ENCODE measurements around the gene TERT. TPM values are rescaled to one million over a fixed set of nuclear protein-coding genes. Genes with fewer than 3 reads are reported as not detected.
"Not testable (repeated sequence)": the region's sequence is repeated elsewhere in the genome, so short reads cannot be mapped to it uniquely, and the experiment has no call there.

The TERT gene
- total RNA-seq (under 1 TPM; 0.09 to 0.13 TPM), polyA plus RNA-seq (ENCODE audit: insufficient read length in 6 of 6) (under 1 TPM; 0.10 to 0.35 (median 0.19) TPM)
- long read RNA-seq, donor 1 = 0 reads
- long read RNA-seq, donor 2 = 0 reads
- long read RNA-seq, donor 3 = 0 reads
- long read RNA-seq, donor 4 = 0 reads
- long read RNA-seq, donor 5 = 0 reads
- long read RNA-seq, donor 6 = 0 reads
- long read RNA-seq, donor 7 = 0 reads
- long read RNA-seq, donor 8 = 0 reads
- long read RNA-seq, donor 9 = 0 reads
- long read RNA-seq, donor 10 = 0 reads
- long read RNA-seq, donor 11 = 0 reads
- long read RNA-seq, donor 12 = 0 reads

- peaks cover 0 to 13% of the 10 kb centered on the region in 2 donors for H3K4me1 ChIP-seq
- DNase-seq = peak in 3 of 4 donors; percentile 18 to 76 (median 36)
- peak; percentile 67 for ATAC-seq
- no peak within 1 kb of the TSS for H3K27ac ChIP-seq
- no peak within 1 kb of the TSS for H3K4me3 ChIP-seq
- H3K36me3 ChIP-seq = no peaks in the 10 kb centered on the region
- no peaks in the 10 kb centered on the region for H3K9me3 ChIP-seq
- intact Hi-C loops (cut with DNase I) = no loop called here
- no peak for TF ChIP-seq CTCF (IDR thresholded peaks at IDR 0.05)
- H3K27me3 ChIP-seq = peaks cover 28 to 59% of the 10 kb centered on the region in 2 donors
These were observed at the start of gene TERT for GRCh38 chr5:1294835-1295649. Gene TERT, minus strand, starts transcription at chr5:1295068. Its CDS starts 79 bp downstream, at chr5:1294989.

DNA sequence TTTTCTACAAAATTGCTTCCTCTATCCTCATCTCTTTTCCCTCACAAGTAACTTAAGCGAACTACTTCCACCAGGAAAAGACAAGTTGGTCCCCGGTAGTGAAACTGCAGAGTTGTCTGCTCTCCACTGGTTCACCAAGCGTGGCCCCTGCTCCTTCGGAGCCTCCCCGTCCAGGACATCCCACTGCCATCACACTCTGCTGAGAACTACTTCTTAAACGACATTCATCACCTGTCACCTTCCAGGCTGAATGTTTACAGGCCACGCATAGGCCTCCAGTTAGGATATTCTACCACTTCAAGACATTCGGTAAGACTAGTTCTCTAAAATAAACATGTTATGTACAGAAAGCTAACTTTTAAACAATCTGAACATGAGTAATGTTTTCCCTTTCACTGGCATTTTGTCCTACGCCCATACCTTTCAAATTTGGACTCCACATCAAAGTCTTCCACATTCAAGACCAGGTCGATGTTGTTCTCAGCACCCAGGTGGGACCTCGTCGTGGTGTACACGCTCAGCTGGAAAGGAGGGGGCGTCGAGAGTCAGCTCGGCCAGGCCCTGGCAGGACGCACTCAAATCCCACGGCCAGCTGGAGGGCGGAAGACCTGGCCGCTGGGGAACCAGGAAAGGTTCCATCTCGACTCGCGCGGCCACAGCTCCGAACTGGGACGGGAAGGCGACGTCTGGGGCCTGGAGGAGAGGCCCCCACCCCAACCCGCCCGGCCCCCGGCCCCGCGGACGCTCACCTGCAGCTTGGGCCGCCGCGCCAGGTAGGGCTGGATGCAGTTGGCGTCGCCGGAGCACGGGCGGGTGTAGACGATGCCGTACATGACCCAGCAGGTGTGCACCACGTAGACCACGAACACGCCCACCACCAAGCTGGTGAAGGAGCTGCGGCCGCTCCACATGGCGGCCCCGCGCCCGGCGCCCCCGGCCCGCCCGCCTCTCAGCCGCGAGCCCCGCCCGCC, 49.3 kb upstream of the TERT start:
- peak; percentile 4 for ATAC-seq
- no peak for TF ChIP-seq CTCF (IDR thresholded peaks at IDR 0.05)
- Histone ChIP-seq H3K27me3 (no peaks in the 10 kb centered on the region), H3K27ac (peak overlapping the region; percentile 63 to 75), H3K9me3 (no peaks in the 10 kb centered on the region), H3K4me1 (peaks cover 15 to 28% of the 10 kb centered on the region in 2 donors), H3K36me3 (peaks cover 0 to 35% of the 10 kb centered on the region in 2 donors), H3K4me3 (peak overlapping the region; percentile 68 to 95)
- DNase-seq = no peak
- intact Hi-C loops (cut with DNase I) = no loop called here

DNA sequence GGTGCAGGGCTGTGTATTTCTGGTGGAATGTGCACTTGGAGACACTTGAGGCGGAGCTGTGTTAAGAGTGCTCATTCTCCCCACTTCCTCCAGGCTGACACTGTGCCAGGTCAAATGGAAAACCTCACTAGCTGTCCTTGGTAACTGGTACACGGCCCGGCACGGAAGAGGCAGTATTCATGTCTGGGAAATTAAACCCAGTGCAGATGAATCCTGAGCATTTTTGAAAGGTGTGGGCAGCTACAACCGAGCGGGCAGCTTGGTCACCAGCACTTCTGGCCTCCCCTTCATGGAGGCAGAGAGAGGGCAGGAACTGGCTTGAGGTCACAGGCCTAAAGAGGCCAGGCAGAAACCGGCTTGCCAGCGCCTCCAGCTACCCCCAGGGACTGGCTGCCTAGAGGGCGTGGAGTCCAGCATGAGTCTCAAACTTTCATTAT, 48.5 kb upstream of the TERT start:
- peak overlapping the region in 1 of 2 donors; percentile 95 for H3K4me3 ChIP-seq
- H3K4me1 ChIP-seq = peaks cover 15 to 28% of the 10 kb centered on the region in 2 donors
- intact Hi-C loops (cut with DNase I) = no loop called here
- no peaks in the 10 kb centered on the region for H3K27me3 ChIP-seq
- H3K27ac ChIP-seq = peak overlapping the region in 1 of 2 donors; percentile 75
- ATAC-seq (peak; percentile 76), DNase-seq (peak in 3 of 4 donors; percentile 28 to 75 (median 73))
- peaks cover 0 to 43% of the 10 kb centered on the region in 2 donors for H3K36me3 ChIP-seq
- no peaks in the 10 kb centered on the region for H3K9me3 ChIP-seq
- no peak for TF ChIP-seq CTCF (IDR thresholded peaks at IDR 0.05)

DNA sequence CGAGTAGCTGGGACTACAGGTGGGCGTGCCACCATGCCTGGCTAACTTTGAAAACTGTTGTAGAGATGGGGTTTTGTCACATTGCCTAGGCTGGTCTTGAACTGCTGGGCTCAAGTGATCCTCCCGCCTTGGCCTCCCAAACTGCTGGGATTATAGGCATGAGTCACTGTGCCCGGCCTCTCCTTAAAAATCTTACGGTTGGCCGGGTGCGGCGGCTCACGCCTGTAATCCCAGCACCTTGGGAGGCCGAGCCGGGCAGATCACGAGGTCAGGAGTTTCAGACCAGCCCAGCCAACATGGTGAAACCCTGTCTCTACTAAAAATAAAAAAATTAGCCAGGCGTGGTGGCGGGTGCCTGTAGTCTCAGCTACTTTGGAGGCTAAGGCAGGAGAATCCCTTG, 47.8 kb upstream of the TERT start:
- peaks cover 15 to 28% of the 10 kb centered on the region in 2 donors for H3K4me1 ChIP-seq
- H3K36me3 ChIP-seq = peaks cover 0 to 49% of the 10 kb centered on the region in 2 donors
- peak overlapping the region in 1 of 2 donors; percentile 28 for H3K27ac ChIP-seq
- H3K9me3 ChIP-seq; intact Hi-C loops (cut with DNase I); DNase-seq; H3K27me3 ChIP-seq; ATAC-seq: not testable (repeated sequence)
- H3K4me3 ChIP-seq = peak overlapping the region in 1 of 2 donors; percentile 95

GRCh38 chr5:1342268-1342667, 47.4 kb upstream of the TERT start:
- ATAC-seq (no peak), DNase-seq (no peak)

More at GRCh38 chr5:1342268-1342667, 47.4 kb upstream of the TERT start:
- intact Hi-C loops (cut with DNase I) = no loop called here
- Histone ChIP-seq H3K9me3 (no peaks in the 10 kb centered on the region), H3K27ac (peak overlapping the region in 1 of 2 donors; percentile 28), H3K27me3 (no peaks in the 10 kb centered on the region), H3K36me3 (peaks cover 0 to 54% of the 10 kb centered on the region in 2 donors), H3K4me3 (no peak overlapping the region), H3K4me1 (peaks cover 15 to 28% of the 10 kb centered on the region in 2 donors)
- no peak for TF ChIP-seq CTCF (IDR thresholded peaks at IDR 0.05)

All from left lung (tissue), 14 donors.